ENCODE data around the gene DARS2. TPM values are rescaled to one million over a fixed set of nuclear protein-coding genes. Genes with fewer than 3 reads are reported as not detected.

DARS2 gene
- total RNA-seq, 1 donor from 2014 or later = 56.0 TPM

- no peak overlapping the region for H3K9ac ChIP-seq
- no peak for DNase-seq (ENCODE audit: low spot score)
- H3K4me1 ChIP-seq = peaks cover 15% of the 10 kb centered on the region
- Mint-ChIP-seq H3K4me3 (no peak overlapping the region), H3K27me3 (ENCODE audit: insufficient read depth, low read depth) (peaks cover 2% of the 10 kb centered on the region), H3K4me1 (peaks cover 23% of the 10 kb centered on the region), H3K36me3 (peaks cover 36% of the 10 kb centered on the region), H3K9me3 (no peaks in the 10 kb centered on the region), H3K27ac (no peak overlapping the region)
- H3K27ac ChIP-seq = peak overlapping the region; percentile 77
- H3K79me2 ChIP-seq (ENCODE audit: low read depth) = peaks cover 39% of the 10 kb centered on the region
- H3K4me3 ChIP-seq = peak overlapping the region; percentile 83
- no peaks in the 10 kb centered on the region for H3K27me3 ChIP-seq
- H2AFZ ChIP-seq (replicated peaks) = no peak overlapping the region
- peak overlapping the region; percentile 97 for H3K4me2 ChIP-seq
- H3K9me3 ChIP-seq (ENCODE audit: low read depth) = no peaks in the 10 kb centered on the region
- peaks cover 43% of the 10 kb centered on the region for H3K36me3 ChIP-seq
- H4K20me1 ChIP-seq (ENCODE audit: low read depth) = peaks cover 58% of the 10 kb centered on the region
- no peak for TF ChIP-seq CTCF (IDR thresholded peaks at IDR 0.05)
- no peak for TF ChIP-seq EZH2phosphoT487 (IDR thresholded peaks at IDR 0.05)
- H3F3A ChIP-seq (ENCODE audit: low read depth) = peaks cover 81% of the 10 kb centered on the region
Observed at GRCh38 chr1:173863224-173864161, 39.0 kb downstream of the DARS2 start.

GRCh38 chr1:173864179-173864867 is 39.9 kb downstream of the DARS2 start:
- peaks cover 43% of the 10 kb centered on the region for H3K36me3 ChIP-seq
- Mint-ChIP-seq H3K9me3 (no peaks in the 10 kb centered on the region), H3K27ac (no peak overlapping the region), H3K27me3 (ENCODE audit: insufficient read depth, low read depth) (peaks cover 2% of the 10 kb centered on the region), H3K4me1 (peaks cover 29% of the 10 kb centered on the region), H3K4me3 (no peak overlapping the region), H3K36me3 (peaks cover 36% of the 10 kb centered on the region)
- peak overlapping the region; percentile 77 for H3K27ac ChIP-seq
- peak overlapping the region; percentile 97 for H3K4me2 ChIP-seq
- H3F3A ChIP-seq (ENCODE audit: low read depth) = peaks cover 88% of the 10 kb centered on the region
- DNase-seq (ENCODE audit: low spot score) = no peak
- H3K4me3 ChIP-seq = peak overlapping the region; percentile 83
- peaks cover 58% of the 10 kb centered on the region for H4K20me1 ChIP-seq (ENCODE audit: low read depth)
- peaks cover 44% of the 10 kb centered on the region for H3K79me2 ChIP-seq (ENCODE audit: low read depth)
- H3K9ac ChIP-seq = no peak overlapping the region
- TF ChIP-seq EZH2 (IDR thresholded peaks at IDR 0.05) (no peak), CTCF (IDR thresholded peaks at IDR 0.05) (no peak), EZH2phosphoT487 (IDR thresholded peaks at IDR 0.05) (no peak)
- H2AFZ ChIP-seq (replicated peaks) = no peak overlapping the region
- H3K9me3 ChIP-seq (ENCODE audit: low read depth) = no peaks in the 10 kb centered on the region
- H3K4me1 ChIP-seq = peaks cover 21% of the 10 kb centered on the region
- no peaks in the 10 kb centered on the region for H3K27me3 ChIP-seq

- Histone ChIP-seq H3K4me3 (peak overlapping the region; percentile 83), H3K79me2 (ENCODE audit: low read depth) (peaks cover 57% of the 10 kb centered on the region), H3K36me3 (peaks cover 38% of the 10 kb centered on the region), H3K27ac (peak overlapping the region; percentile 81), H3F3A (ENCODE audit: low read depth) (peaks cover 81% of the 10 kb centered on the region), H4K20me1 (ENCODE audit: low read depth) (peaks cover 55% of the 10 kb centered on the region), H3K9ac (peak overlapping the region; percentile 81), H2AFZ (replicated peaks) (no peak overlapping the region), H3K9me3 (ENCODE audit: low read depth) (no peaks in the 10 kb centered on the region), H3K4me1 (peaks cover 23% of the 10 kb centered on the region), H3K27me3 (no peaks in the 10 kb centered on the region), H3K4me2 (peak overlapping the region; percentile 97)
- TF ChIP-seq EZH2 (IDR thresholded peaks at IDR 0.05) (no peak), EZH2phosphoT487 (IDR thresholded peaks at IDR 0.05) (no peak), CTCF (IDR thresholded peaks at IDR 0.05) (no peak)
- H3K27ac Mint-ChIP-seq = no peak overlapping the region
- H3K4me3 Mint-ChIP-seq = peak overlapping the region; percentile 99
- no peaks in the 10 kb centered on the region for H3K9me3 Mint-ChIP-seq
- peaks cover 29% of the 10 kb centered on the region for H3K4me1 Mint-ChIP-seq
- peaks cover 35% of the 10 kb centered on the region for H3K36me3 Mint-ChIP-seq
- DNase-seq (ENCODE audit: low spot score) = no peak
- H3K27me3 Mint-ChIP-seq (ENCODE audit: insufficient read depth, low read depth) = peaks cover 2% of the 10 kb centered on the region
Observed at GRCh38 chr1:173865468-173866164, 41.1 kb downstream of the DARS2 start.

Measured in neural progenitor cell (in vitro differentiated cells).